Breast epithelium (tissue), 3 donors: ENCODE measurements around the gene OR7A10.

ENCODE experiments used
- POLR2A ChIP-seq: fragments of 450-650 bp; IDR thresholded peaks from one replicate; pipeline ENCODE4 v1.6.1; 2016; ENCODE audit warnings: antibody characterized with exemption, mild to moderate bottlenecking, moderate library complexity
- POLR2AphosphoS5 ChIP-seq, 3 donors: sonication (generic); formaldehyde crosslinking; IDR thresholded peaks; one replicate each; pipeline ENCODE4 v1.6.1; 2017; ENCODE audit warnings: antibody characterized with exemption in 3 of 3
- TF ChIP-seq, protein P1 (sequence below), 3 donors: fragments of 450-650 bp; IDR thresholded peaks; one replicate each; pipeline ENCODE4 v1.5.1; 2016 to 2017; ENCODE audit warnings: antibody characterized with exemption in 3 of 3, mild to moderate bottlenecking in 3 of 3, moderate library complexity in 3 of 3

DNA sequence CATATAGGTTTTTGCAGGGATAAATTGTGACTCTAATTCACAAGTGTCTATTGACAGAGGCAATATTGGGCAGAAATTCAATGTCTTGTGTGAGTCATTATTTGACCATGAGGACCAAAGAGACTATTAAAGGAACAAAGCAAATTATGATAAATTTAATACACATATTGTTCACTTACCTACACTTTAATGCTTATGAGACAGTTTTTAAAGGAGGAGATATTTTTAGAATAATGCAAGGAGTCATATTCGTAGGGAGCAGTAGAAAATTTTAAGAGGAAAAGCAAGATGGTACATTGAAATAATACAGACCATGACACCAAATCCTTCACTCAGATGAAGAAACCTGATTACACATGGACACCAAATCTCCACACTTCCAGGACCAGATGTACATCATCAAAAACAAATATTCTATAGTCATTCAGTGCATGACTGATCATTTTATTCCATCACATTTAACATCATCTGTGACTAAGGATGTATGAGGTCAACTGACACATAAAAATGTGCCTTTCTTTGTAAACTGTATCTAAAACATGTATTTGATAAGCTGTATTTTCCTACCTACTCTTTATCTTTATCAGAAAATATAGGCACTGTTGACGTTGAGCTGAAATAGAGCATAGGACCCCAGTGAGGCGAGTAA is 41.4 kb upstream of the OR7A10 start:
- TF ChIP-seq, protein P1, sequence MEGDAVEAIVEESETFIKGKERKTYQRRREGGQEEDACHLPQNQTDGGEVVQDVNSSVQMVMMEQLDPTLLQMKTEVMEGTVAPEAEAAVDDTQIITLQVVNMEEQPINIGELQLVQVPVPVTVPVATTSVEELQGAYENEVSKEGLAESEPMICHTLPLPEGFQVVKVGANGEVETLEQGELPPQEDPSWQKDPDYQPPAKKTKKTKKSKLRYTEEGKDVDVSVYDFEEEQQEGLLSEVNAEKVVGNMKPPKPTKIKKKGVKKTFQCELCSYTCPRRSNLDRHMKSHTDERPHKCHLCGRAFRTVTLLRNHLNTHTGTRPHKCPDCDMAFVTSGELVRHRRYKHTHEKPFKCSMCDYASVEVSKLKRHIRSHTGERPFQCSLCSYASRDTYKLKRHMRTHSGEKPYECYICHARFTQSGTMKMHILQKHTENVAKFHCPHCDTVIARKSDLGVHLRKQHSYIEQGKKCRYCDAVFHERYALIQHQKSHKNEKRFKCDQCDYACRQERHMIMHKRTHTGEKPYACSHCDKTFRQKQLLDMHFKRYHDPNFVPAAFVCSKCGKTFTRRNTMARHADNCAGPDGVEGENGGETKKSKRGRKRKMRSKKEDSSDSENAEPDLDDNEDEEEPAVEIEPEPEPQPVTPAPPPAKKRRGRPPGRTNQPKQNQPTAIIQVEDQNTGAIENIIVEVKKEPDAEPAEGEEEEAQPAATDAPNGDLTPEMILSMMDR (IDR thresholded peaks at IDR 0.05): no peak
- no peak for TF ChIP-seq POLR2A
- TF ChIP-seq POLR2AphosphoS5 (IDR thresholded peaks at IDR 0.05): no peak
